CD4-positive, alpha-beta memory T cell (primary cell): ENCODE results near the gene TSPYL1. TPM values are rescaled to one million over a fixed set of nuclear protein-coding genes. Genes with fewer than 3 reads are reported as not detected.
"Not testable (repeated sequence)": the region's sequence is repeated elsewhere in the genome, so short reads cannot be mapped to it uniquely, and the experiment has no call there.

Experiments
- CTCF ChIA-PET: fragments of 350-600 bp; sonication (Branson Sonifier 250); formaldehyde crosslinking; loops from one replicate; lab custom pipeline; 2021; ENCODE audit warnings: inconsistent platforms; ENCODE audit not compliant: partially characterized antibody; lab: Charles Lee
- POLR2A ChIA-PET: fragments of 350-600 bp; sonication (Branson Sonifier 250); formaldehyde crosslinking; loops from one replicate; lab custom pipeline; 2021; ENCODE audit not compliant: partially characterized antibody; lab: Charles Lee
- DNase-seq, 5 donors: peaks; one replicate each; pipeline versions ENCODE4 v3.0.0 to v3.0.0-alpha.2; 2020 to 2022; ENCODE audit warnings: mixed read lengths in 1 of 5
- H3K27ac ChIP-seq: one replicate; pipeline ENCODE4 v1.7.0; 2013; ENCODE audit warnings: low read depth, low read length
- H3K27me3 ChIP-seq: 2 replicates; pipeline ENCODE4 v1.7.0; 2013; ENCODE audit warnings: mild to moderate bottlenecking, low read length, moderate library complexity; ENCODE audit not compliant: insufficient read depth
- H3K36me3 ChIP-seq: 2 replicates; pipeline ENCODE4 v1.7.0; 2013; ENCODE audit warnings: mild to moderate bottlenecking, low read length, moderate library complexity; ENCODE audit not compliant: insufficient read depth
- H3K4me1 ChIP-seq: 2 replicates; pipeline ENCODE4 v1.7.0; 2013; ENCODE audit warnings: mild to moderate bottlenecking, low read length, moderate library complexity; ENCODE audit not compliant: insufficient read depth
- H3K4me3 ChIP-seq, 2 donors: one replicate each; pipeline ENCODE4 v1.7.0; 2013; ENCODE audit warnings: low read length in 2 of 2, mild to moderate bottlenecking in 1 of 2
- H3K9me3 ChIP-seq, 2 donors: one replicate each; pipeline ENCODE4 v1.7.0; 2013; ENCODE audit warnings: low read length in 2 of 2, control low read depth in 1 of 2; ENCODE audit not compliant: control insufficient read depth in 1 of 2
- H3K27ac Mint-ChIP-seq, 7 donors: one replicate each; pipeline ENCODE4 v1.8.0; 2020 to 2021; ENCODE audit warnings: mixed read lengths in 7 of 7, mild to moderate bottlenecking in 6 of 7, inconsistent platforms in 3 of 7, moderate library complexity in 3 of 7
- H3K27me3 Mint-ChIP-seq, 2 donors: one replicate each; pipeline ENCODE4 v1.8.0; 2020 to 2021; ENCODE audit warnings: mixed read lengths in 2 of 2
- H3K36me3 Mint-ChIP-seq, 2 donors: one replicate each; pipeline ENCODE4 v1.8.0; 2020 to 2021; ENCODE audit warnings: mixed read lengths in 2 of 2, inconsistent platforms in 1 of 2, mild to moderate bottlenecking in 1 of 2
- H3K4me1 Mint-ChIP-seq, 4 donors: one replicate each; pipeline ENCODE4 v1.8.0; 2020 to 2021; ENCODE audit warnings: mixed read lengths in 4 of 4, mild to moderate bottlenecking in 1 of 4
- H3K4me3 Mint-ChIP-seq, 8 donors: one replicate each; pipeline ENCODE4 v1.8.0; 2020 to 2021; ENCODE audit warnings: mixed read lengths in 8 of 8, mild to moderate bottlenecking in 7 of 8, moderate library complexity in 6 of 8, inconsistent platforms in 3 of 8
- H3K9me3 Mint-ChIP-seq, 8 donors: one replicate each; pipeline ENCODE4 v1.8.0; 2020 to 2021; ENCODE audit warnings: mixed read lengths in 8 of 8, mild to moderate bottlenecking in 5 of 8, inconsistent platforms in 3 of 8, moderate library complexity in 1 of 8
- intact Hi-C: fragments of 100-400 bp; cut with micrococcal nuclease; formaldehyde crosslinking; loops from one replicate; pipeline ENCODE4 v1.15.1; 2023
- polyA plus RNA-seq, 2 donors: library from polyadenylated mRNA; unstranded; fragments of 300-500 nt; fragmentation: Illumina TruSeq; gene quantifications; one replicate each; pipeline ENCODE4 v1.2.3, GENCODE V29; 2021
- total RNA-seq, 2 experiments: library from RNA; stranded (reverse); gene quantifications; one replicate each; pipeline ENCODE4 v1.2.3, GENCODE V29; 2021

The TSPYL1 gene
- total and polyA plus RNA-seq, 4 experiments from 2014 or later, result 41.8 to 109 (median 84.4) TPM

DNA sequence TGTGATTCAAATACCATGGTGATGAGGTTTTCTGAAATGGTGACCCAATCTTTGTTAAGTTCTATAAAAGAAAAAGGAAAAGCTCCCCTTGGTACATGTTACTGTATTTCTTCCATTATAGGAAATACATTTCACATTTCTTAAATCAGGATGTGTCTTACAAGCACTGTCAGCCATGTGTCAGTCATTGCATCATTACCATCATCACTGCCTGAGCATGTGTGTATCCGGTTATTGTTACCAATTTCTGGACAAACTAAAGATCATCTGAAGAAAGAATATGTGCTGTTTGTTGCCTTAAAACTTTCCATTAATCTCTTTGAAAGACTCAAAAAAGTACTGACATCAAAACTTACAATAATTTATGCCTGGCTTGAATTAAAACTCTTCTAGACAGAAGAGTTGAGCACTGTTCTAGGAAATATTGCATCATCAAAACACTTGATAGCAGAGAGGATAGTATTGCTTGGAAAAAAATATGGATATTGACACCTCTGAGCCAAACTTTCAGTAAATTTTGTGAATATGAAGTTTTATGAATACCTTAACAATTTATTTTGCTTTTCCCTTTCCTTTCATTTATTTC, 7.1 kb upstream of the TSPYL1 start:
- H3K4me3 Mint-ChIP-seq, result no peak overlapping the region
- ChIA-PET CTCF (interaction anchor here (0.6 to 9.3 kb wide), 31 partner anchors 8 to 361 kb away, joined by 3 to 121 read pairs (median 5); partner anchors contain the start of genes RWDD1, TSPYL1 and TSPYL4), POLR2A (interaction anchor here (3.8 kb wide), 1 partner anchor 7 kb away, joined by 24 read pairs; the partner anchor contains the start of gene TSPYL1)
- intact Hi-C loops, result loop anchor here (1.0 to 10.0 kb wide), 3 partner anchors 158 to 274 kb away; no protein-coding TSS in a partner anchor
- Histone ChIP-seq H3K27me3 (no peaks in the 10 kb centered on the region), H3K36me3 (no peaks in the 10 kb centered on the region), H3K27ac (no peak overlapping the region), H3K9me3 (no peaks in the 10 kb centered on the region), H3K4me3 (no peak overlapping the region), H3K4me1 (no peaks in the 10 kb centered on the region)
- no peaks in the 10 kb centered on the region for H3K36me3 Mint-ChIP-seq
- no peak overlapping the region for H3K27ac Mint-ChIP-seq
- peaks cover 0 to 7% (median 4%) of the 10 kb centered on the region in 4 donors for H3K4me1 Mint-ChIP-seq
- H3K9me3 Mint-ChIP-seq, result no peaks in the 10 kb centered on the region
- DNase-seq, result no peak
- H3K27me3 Mint-ChIP-seq, result no peaks in the 10 kb centered on the region

GRCh38 chr6:116284984-116285383, 5.3 kb upstream of the TSPYL1 start:
- CTCF ChIA-PET, result interaction anchor here (9.3 kb wide), 1 partner anchor 249 kb away, joined by 121 read pairs; no protein-coding TSS in a partner anchor
- H3K9me3 ChIP-seq, H3K36me3 Mint-ChIP-seq, H3K27ac ChIP-seq, H3K27ac Mint-ChIP-seq, H3K4me1 ChIP-seq, H3K36me3 ChIP-seq, H3K27me3 ChIP-seq, POLR2A ChIA-PET, DNase-seq, H3K27me3 Mint-ChIP-seq, H3K9me3 Mint-ChIP-seq, H3K4me3 ChIP-seq, H3K4me3 Mint-ChIP-seq: not testable (repeated sequence)
- H3K4me1 Mint-ChIP-seq, result peaks cover 10 to 22% (median 15%) of the 10 kb centered on the region in 4 donors
- intact Hi-C loops, result loop anchor here (5.0 to 10.0 kb wide), 2 partner anchors 68 to 160 kb away; no protein-coding TSS in a partner anchor

GRCh38 chr6:116283191-116283590, 3.5 kb upstream of the TSPYL1 start:
- Histone ChIP-seq H3K27ac (no peak overlapping the region), H3K4me1 (peaks cover 14% of the 10 kb centered on the region), H3K9me3 (no peaks in the 10 kb centered on the region), H3K4me3 (no peak overlapping the region), H3K36me3 (peaks cover 2% of the 10 kb centered on the region), H3K27me3 (no peaks in the 10 kb centered on the region)
- Mint-ChIP-seq H3K4me1 (peaks cover 15 to 40% (median 22%) of the 10 kb centered on the region in 4 donors), H3K27ac (peak overlapping the region in 3 of 7 donors; percentile 7 to 68 (median 17)), H3K9me3 (peaks cover 0 to 3% (median 0%) of the 10 kb centered on the region in 8 donors), H3K4me3 (no peak overlapping the region), H3K27me3 (no peaks in the 10 kb centered on the region), H3K36me3 (peaks cover 9 to 18% of the 10 kb centered on the region in 2 donors)
- ChIA-PET POLR2A (interaction anchor here (1.1 kb wide), 1 partner anchor 288 kb away, joined by 5 read pairs; the partner anchor contains the start of gene RWDD1), CTCF (interaction anchor here (2.1 to 2.4 kb wide), 2 partner anchors 252 to 309 kb away, joined by 4 to 6 read pairs; no protein-coding TSS in a partner anchor)
- no peak for DNase-seq
- intact Hi-C loops, result loop anchor here (5.0 to 10.0 kb wide), 2 partner anchors 66 to 162 kb away; no protein-coding TSS in a partner anchor

DNA sequence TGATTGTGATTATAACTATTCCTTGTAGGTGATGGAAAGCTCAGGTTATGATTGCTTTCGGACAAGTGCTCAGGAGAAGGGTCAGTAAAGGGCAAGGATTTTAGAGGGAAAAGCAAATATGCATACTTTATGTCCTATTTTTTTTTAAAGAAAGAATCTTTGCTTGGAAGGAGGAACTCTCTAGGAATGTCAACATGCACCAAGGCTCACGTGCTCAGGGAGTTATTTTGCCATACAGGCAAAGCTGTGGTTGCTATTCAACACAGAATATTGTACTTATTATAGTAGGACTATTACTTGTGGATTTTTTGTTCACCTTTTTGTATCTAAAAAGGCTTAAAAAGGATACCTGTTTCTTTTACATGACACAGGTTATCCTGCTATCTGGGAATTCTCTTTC, 3.0 kb upstream of the TSPYL1 start:
- peaks cover 13 to 22% of the 10 kb centered on the region in 2 donors for H3K36me3 Mint-ChIP-seq
- H3K9me3 Mint-ChIP-seq, result peaks cover 0 to 3% (median 0%) of the 10 kb centered on the region in 8 donors
- peak overlapping the region in 2 of 7 donors; percentile 2 to 17 for H3K27ac Mint-ChIP-seq
- Histone ChIP-seq H3K9me3 (no peaks in the 10 kb centered on the region), H3K36me3 (peaks cover 6% of the 10 kb centered on the region), H3K27ac (no peak overlapping the region), H3K4me3 (no peak overlapping the region), H3K4me1 (peaks cover 19% of the 10 kb centered on the region), H3K27me3 (no peaks in the 10 kb centered on the region)
- CTCF ChIA-PET, result interaction anchor here (2.1 to 2.4 kb wide), 2 partner anchors 253 to 309 kb away, joined by 4 to 6 read pairs; no protein-coding TSS in a partner anchor
- intact Hi-C loops, result loop anchor here (5.0 to 10.0 kb wide), 2 partner anchors 65 to 162 kb away; no protein-coding TSS in a partner anchor
- H3K27me3 Mint-ChIP-seq, result no peaks in the 10 kb centered on the region
- H3K4me3 Mint-ChIP-seq, result no peak overlapping the region
- POLR2A ChIA-PET, result interaction anchor here (0.6 to 1.1 kb wide), 2 partner anchors 12 to 288 kb away, joined by 5 read pairs; partner anchors contain the start of gene RWDD1
- peaks cover 19 to 44% (median 27%) of the 10 kb centered on the region in 4 donors for H3K4me1 Mint-ChIP-seq
- DNase-seq, result no peak

GRCh38 chr6:116280933-116281316, 1.2 kb upstream of the TSPYL1 start:
- Histone ChIP-seq H3K9me3 (no peaks in the 10 kb centered on the region), H3K4me1 (peaks cover 36% of the 10 kb centered on the region), H3K27ac (peak overlapping the region; percentile 97), H3K27me3 (no peaks in the 10 kb centered on the region), H3K36me3 (peaks cover 6% of the 10 kb centered on the region), H3K4me3 (peak overlapping the region; percentile 95 to 97)
- Mint-ChIP-seq H3K27ac (peak overlapping the region; percentile 99 to 100 (median 100)), H3K9me3 (peaks cover 0 to 3% (median 0%) of the 10 kb centered on the region in 8 donors), H3K4me1 (peaks cover 33 to 61% (median 42%) of the 10 kb centered on the region in 4 donors), H3K27me3 (no peaks in the 10 kb centered on the region), H3K4me3 (peak overlapping the region; percentile 96 to 100 (median 99)), H3K36me3 (peaks cover 29 to 36% of the 10 kb centered on the region in 2 donors)
- no peak for DNase-seq
- ChIA-PET POLR2A (interaction anchor here (2.4 to 4.8 kb wide), 7 partner anchors 8 to 400 kb away, joined by 12 to 114 read pairs (median 26); partner anchors contain the start of genes DSE, KPNA5, NT5DC1 and RWDD1), CTCF (interaction anchor here (1.3 to 5.3 kb wide), 6 partner anchors 12 to 280 kb away, joined by 4 to 40 read pairs (median 5); no protein-coding TSS in a partner anchor)
- intact Hi-C loops, result loop anchor here (5.0 to 10.0 kb wide), 2 partner anchors 64 to 164 kb away; no protein-coding TSS in a partner anchor

- peaks cover 0 to 3% (median 0%) of the 10 kb centered on the region in 8 donors for H3K9me3 Mint-ChIP-seq
- H3K27me3 Mint-ChIP-seq, result no peaks in the 10 kb centered on the region
- peaks cover 35 to 66% (median 46%) of the 10 kb centered on the region in 4 donors for H3K4me1 Mint-ChIP-seq
- POLR2A ChIA-PET, result interaction anchor here (0.6 to 4.8 kb wide), 20 partner anchors 9 to 1322 kb away, joined by 3 to 114 read pairs (median 6); partner anchors contain the start of genes DSE, GOPC, KPNA5 and NT5DC1
- CTCF ChIA-PET, result interaction anchor here (1.1 to 5.3 kb wide), 12 partner anchors 7 to 402 kb away, joined by 3 to 40 read pairs (median 4); partner anchors contain the start of gene TSPYL4
- peak overlapping the region; percentile 95 to 97 for H3K4me3 ChIP-seq
- H3K36me3 Mint-ChIP-seq, result peaks cover 32 to 39% of the 10 kb centered on the region in 2 donors
- no peaks in the 10 kb centered on the region for H3K9me3 ChIP-seq
- intact Hi-C loops, result loop anchor here (5.0 to 10.0 kb wide), 2 partner anchors 63 to 164 kb away; no protein-coding TSS in a partner anchor
- no peaks in the 10 kb centered on the region for H3K27me3 ChIP-seq
- DNase-seq, result peak in 1 of 5 donors; percentile 33
- peak overlapping the region; percentile 99 to 100 (median 100) for H3K27ac Mint-ChIP-seq
- H3K4me3 Mint-ChIP-seq, result peak overlapping the region; percentile 96 to 100 (median 99)
- H3K4me1 ChIP-seq, result peaks cover 42% of the 10 kb centered on the region
- peaks cover 6% of the 10 kb centered on the region for H3K36me3 ChIP-seq
- peak overlapping the region; percentile 97 for H3K27ac ChIP-seq
These were observed 617 bp upstream of the TSPYL1 start for GRCh38 chr6:116280161-116280932.
